Urothelium cell line (cell line): Measurements from ENCODE around the gene CCDC28B.

Source experiments
- DNase-seq: peaks from one replicate; pipeline ENCODE4 v3.0.0; 2011; ENCODE audit warnings: low spot score, mixed read lengths
- FAIRE-seq: peaks from 2 replicates; lab custom pipeline; 2011; peaks lifted over from hg19 to GRCh38; lab: Jason Lieb, UNC

Gene CCDC28B

GRCh38 chr1:32249831-32250525 is 49.6 kb downstream of the CCDC28B start:
- DNase-seq, result no peak
- no peak for FAIRE-seq

- DNase-seq (no peak), FAIRE-seq (no peak)
Measured at GRCh38 chr1:32250893-32251716, 50.7 kb downstream of the CCDC28B start, which contains the start of gene LCK. Gene LCK, plus strand, starts transcription at chr1:32251265. Its CDS starts 23,065 bp downstream, at chr1:32274330.
